ENCODE data around the gene ADAMTS3.
"Not testable (repeated sequence)": the region's sequence is repeated elsewhere in the genome, so short reads cannot be mapped to it uniquely, and the experiment has no call there.

ADAMTS3 gene

DNA sequence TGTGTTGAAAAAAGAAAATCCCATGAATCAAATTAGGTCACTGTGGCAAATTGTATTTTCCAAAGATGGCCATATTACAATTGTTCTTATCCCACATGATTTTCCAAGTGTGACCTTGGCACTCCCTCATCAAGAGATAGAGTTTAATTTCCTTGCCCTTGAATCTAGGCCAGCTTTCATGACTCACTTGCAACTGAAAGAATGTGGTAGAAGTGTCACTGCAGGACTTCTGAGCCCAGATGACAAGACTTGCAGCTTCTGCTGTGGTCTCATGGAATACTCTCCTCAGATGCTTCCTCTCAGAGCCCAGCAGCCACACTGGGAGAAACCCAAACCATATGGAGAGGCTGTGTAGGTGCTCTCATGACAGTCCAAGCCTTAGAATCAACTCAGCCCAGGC, 139.0 kb downstream of the ADAMTS3 start:
- TF ChIP-seq EZH2phosphoT487 (IDR thresholded peaks at IDR 0.05; ENCODE audit: borderline replicate concordance), result no peak
- TF ChIP-seq, protein P1, sequence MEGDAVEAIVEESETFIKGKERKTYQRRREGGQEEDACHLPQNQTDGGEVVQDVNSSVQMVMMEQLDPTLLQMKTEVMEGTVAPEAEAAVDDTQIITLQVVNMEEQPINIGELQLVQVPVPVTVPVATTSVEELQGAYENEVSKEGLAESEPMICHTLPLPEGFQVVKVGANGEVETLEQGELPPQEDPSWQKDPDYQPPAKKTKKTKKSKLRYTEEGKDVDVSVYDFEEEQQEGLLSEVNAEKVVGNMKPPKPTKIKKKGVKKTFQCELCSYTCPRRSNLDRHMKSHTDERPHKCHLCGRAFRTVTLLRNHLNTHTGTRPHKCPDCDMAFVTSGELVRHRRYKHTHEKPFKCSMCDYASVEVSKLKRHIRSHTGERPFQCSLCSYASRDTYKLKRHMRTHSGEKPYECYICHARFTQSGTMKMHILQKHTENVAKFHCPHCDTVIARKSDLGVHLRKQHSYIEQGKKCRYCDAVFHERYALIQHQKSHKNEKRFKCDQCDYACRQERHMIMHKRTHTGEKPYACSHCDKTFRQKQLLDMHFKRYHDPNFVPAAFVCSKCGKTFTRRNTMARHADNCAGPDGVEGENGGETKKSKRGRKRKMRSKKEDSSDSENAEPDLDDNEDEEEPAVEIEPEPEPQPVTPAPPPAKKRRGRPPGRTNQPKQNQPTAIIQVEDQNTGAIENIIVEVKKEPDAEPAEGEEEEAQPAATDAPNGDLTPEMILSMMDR (conservative IDR thresholded peaks at IDR 0.05; ENCODE audit: low read length), result no peak

GRCh38 chr4:72429397-72429889, 139.6 kb downstream of the ADAMTS3 start:
- no peaks in the 10 kb centered on the region for H3F3A ChIP-seq (ENCODE audit: low read depth)
- TF ChIP-seq, protein P1 (conservative IDR thresholded peaks at IDR 0.05; ENCODE audit: low read length), result no peak
- no peaks in the 10 kb centered on the region for H3K9me2 ChIP-seq (replicated peaks; ENCODE audit: low read depth, low read length)
- H3K9ac ChIP-seq (ENCODE audit: low read depth, low read length, poor library complexity, severe bottlenecking), result no peak overlapping the region
- H3K4me2 ChIP-seq (ENCODE audit: low read depth, low read length, poor library complexity, severe bottlenecking), result no peak overlapping the region
- no peak overlapping the region for H3K4me3 ChIP-seq (ENCODE audit: low read length, poor library complexity, severe bottlenecking)
- H2AFZ ChIP-seq (ENCODE audit: low read length), result no peak overlapping the region
- no peaks in the 10 kb centered on the region for H3K27me3 ChIP-seq (ENCODE audit: insufficient read depth, low read length, poor library complexity, severe bottlenecking)
- H3K36me3 ChIP-seq (ENCODE audit: insufficient read depth, low read length), result no peaks in the 10 kb centered on the region
- H3K4me1 ChIP-seq (ENCODE audit: insufficient read depth, low read length, poor library complexity, severe bottlenecking), result no peaks in the 10 kb centered on the region
- H4K20me1 ChIP-seq (ENCODE audit: insufficient read depth, low read length, poor library complexity, severe bottlenecking), result no peaks in the 10 kb centered on the region
- no peaks in the 10 kb centered on the region for H3K79me2 ChIP-seq (ENCODE audit: insufficient read depth, low read length)
- no peaks in the 10 kb centered on the region for H3K9me3 ChIP-seq (ENCODE audit: insufficient read depth, low read depth, low read length)

More for the DNA sequence above, 139.0 kb downstream of the ADAMTS3 start:
- Histone ChIP-seq H3F3A (ENCODE audit: low read depth) (no peaks in the 10 kb centered on the region), H3K4me1 (ENCODE audit: insufficient read depth, low read length, poor library complexity, severe bottlenecking) (no peaks in the 10 kb centered on the region), H3K9ac (ENCODE audit: low read depth, low read length, poor library complexity, severe bottlenecking) (no peak overlapping the region), H3K27me3 (ENCODE audit: insufficient read depth, low read length, poor library complexity, severe bottlenecking) (no peaks in the 10 kb centered on the region), H4K20me1 (ENCODE audit: insufficient read depth, low read length, poor library complexity, severe bottlenecking) (no peaks in the 10 kb centered on the region), H3K36me3 (ENCODE audit: insufficient read depth, low read length) (no peaks in the 10 kb centered on the region), H2AFZ (ENCODE audit: low read length) (no peak overlapping the region), H3K4me2 (ENCODE audit: low read depth, low read length, poor library complexity, severe bottlenecking) (no peak overlapping the region), H3K9me3 (ENCODE audit: insufficient read depth, low read depth, low read length) (no peaks in the 10 kb centered on the region), H3K9me2 (replicated peaks; ENCODE audit: low read depth, low read length) (no peaks in the 10 kb centered on the region), H3K79me2 (ENCODE audit: insufficient read depth, low read length) (no peaks in the 10 kb centered on the region), H3K4me3 (ENCODE audit: low read length, poor library complexity, severe bottlenecking) (no peak overlapping the region)

DNA sequence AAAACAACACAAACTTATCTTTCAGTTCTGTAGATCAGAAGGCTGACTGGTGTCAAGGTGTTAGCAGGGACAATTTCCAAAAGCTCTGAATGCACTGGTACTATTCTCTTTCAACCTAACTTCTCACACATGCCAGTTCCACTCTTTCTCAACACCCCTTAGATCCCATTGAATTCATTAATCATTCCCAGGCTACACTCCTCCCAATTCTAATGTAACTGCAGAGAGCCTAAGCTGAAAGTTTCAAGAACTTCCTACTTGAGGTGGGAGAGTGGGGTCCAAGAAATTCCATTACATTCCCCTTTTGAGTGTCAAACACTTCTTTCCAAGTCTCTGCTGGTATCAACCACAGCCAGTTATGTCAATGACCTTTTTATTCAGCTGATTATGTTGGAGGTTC, 142.0 kb downstream of the ADAMTS3 start:
- no peaks in the 10 kb centered on the region for H3K79me2 ChIP-seq (ENCODE audit: insufficient read depth, low read length)
- TF ChIP-seq, protein P1 (conservative IDR thresholded peaks at IDR 0.05; ENCODE audit: low read length), result no peak
- TF ChIP-seq EZH2phosphoT487 (IDR thresholded peaks at IDR 0.05; ENCODE audit: borderline replicate concordance), result no peak
- no peaks in the 10 kb centered on the region for H3K9me2 ChIP-seq (replicated peaks; ENCODE audit: low read depth, low read length)
- H3F3A ChIP-seq (ENCODE audit: low read depth), result no peaks in the 10 kb centered on the region
- H3K4me2 ChIP-seq (ENCODE audit: low read depth, low read length, poor library complexity, severe bottlenecking), result no peak overlapping the region
- H3K9me3 ChIP-seq (ENCODE audit: insufficient read depth, low read depth, low read length), result no peaks in the 10 kb centered on the region
- H3K9ac ChIP-seq (ENCODE audit: low read depth, low read length, poor library complexity, severe bottlenecking), result no peak overlapping the region
- H2AFZ ChIP-seq (ENCODE audit: low read length), result no peak overlapping the region
- no peaks in the 10 kb centered on the region for H3K27me3 ChIP-seq (ENCODE audit: insufficient read depth, low read length, poor library complexity, severe bottlenecking)
- no peaks in the 10 kb centered on the region for H4K20me1 ChIP-seq (ENCODE audit: insufficient read depth, low read length, poor library complexity, severe bottlenecking)
- H3K4me3 ChIP-seq (ENCODE audit: low read length, poor library complexity, severe bottlenecking), result no peak overlapping the region
- H3K4me1 ChIP-seq (ENCODE audit: insufficient read depth, low read length, poor library complexity, severe bottlenecking), result no peaks in the 10 kb centered on the region
- no peaks in the 10 kb centered on the region for H3K36me3 ChIP-seq (ENCODE audit: insufficient read depth, low read length)

DNA sequence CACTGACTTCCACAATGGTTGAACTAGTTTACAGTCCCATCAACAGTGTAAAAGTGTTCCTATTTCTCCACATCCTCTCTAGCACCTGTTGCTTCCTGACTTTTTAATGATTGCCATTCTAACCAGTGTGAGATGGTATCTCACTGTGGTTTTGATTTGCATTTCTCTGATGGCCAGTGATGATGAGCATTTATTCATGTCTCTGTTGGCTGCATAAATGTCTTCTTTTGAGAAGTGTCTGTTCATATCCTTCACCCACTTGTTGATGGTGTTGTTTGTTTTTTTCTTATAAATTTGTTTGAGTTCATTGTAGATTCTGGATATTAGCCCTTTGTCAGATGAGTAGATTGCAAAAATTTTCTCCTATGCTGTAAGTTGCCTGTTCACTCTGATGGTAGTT, 143.1 kb downstream of the ADAMTS3 start:
- H2AFZ ChIP-seq (ENCODE audit: low read length); H3K4me2 ChIP-seq (ENCODE audit: low read depth, low read length, poor library complexity, severe bottlenecking); H4K20me1 ChIP-seq (ENCODE audit: insufficient read depth, low read length, poor library complexity, severe bottlenecking); H3K36me3 ChIP-seq (ENCODE audit: insufficient read depth, low read length); H3K9me2 ChIP-seq (replicated peaks; ENCODE audit: low read depth, low read length); H3K4me3 ChIP-seq (ENCODE audit: low read length, poor library complexity, severe bottlenecking); H3F3A ChIP-seq (ENCODE audit: low read depth); H3K9ac ChIP-seq (ENCODE audit: low read depth, low read length, poor library complexity, severe bottlenecking); H3K79me2 ChIP-seq (ENCODE audit: insufficient read depth, low read length); H3K9me3 ChIP-seq (ENCODE audit: insufficient read depth, low read depth, low read length); H3K4me1 ChIP-seq (ENCODE audit: insufficient read depth, low read length, poor library complexity, severe bottlenecking); H3K27me3 ChIP-seq (ENCODE audit: insufficient read depth, low read length, poor library complexity, severe bottlenecking): not testable (repeated sequence)
